Neural crest cell (in vitro differentiated cells): Measurements from ENCODE around the gene LCMT1. TPM values are rescaled to one million over a fixed set of nuclear protein-coding genes. Genes with fewer than 3 reads are reported as not detected.

Experiments
- DNase-seq: peaks from one replicate; pipeline ENCODE4 v3.0.0; 2021; ENCODE audit warnings: low read depth, mixed read lengths, low spot score
- H3K27ac Mint-ChIP-seq: one replicate; pipeline ENCODE4 v1.8.0; 2021; ENCODE audit warnings: mild to moderate bottlenecking, mixed read lengths; ENCODE audit not compliant: unreplicated experiment
- H3K27me3 Mint-ChIP-seq: 2 replicates; pipeline ENCODE4 v1.8.0; 2021; ENCODE audit warnings: low read depth, mild to moderate bottlenecking, mixed read lengths
- H3K36me3 Mint-ChIP-seq: 2 replicates; pipeline ENCODE4 v1.8.0; 2021; ENCODE audit warnings: low read depth, mild to moderate bottlenecking, mixed read lengths
- H3K4me1 Mint-ChIP-seq: 2 replicates; pipeline ENCODE4 v1.8.0; 2021; ENCODE audit warnings: mixed read lengths
- H3K4me3 Mint-ChIP-seq: one replicate; pipeline ENCODE4 v1.8.0; 2021; ENCODE audit warnings: mild to moderate bottlenecking, mixed read lengths
- H3K9me3 Mint-ChIP-seq: 2 replicates; pipeline ENCODE4 v1.8.0; 2021; ENCODE audit warnings: mixed read lengths
- total RNA-seq: library from RNA; stranded (reverse); gene quantifications from 2 replicates; pipeline ENCODE4 v1.2.1, GENCODE V29; 2021
- TF ChIP-seq, protein P1 (sequence below): fragments of 200-600 bp; sonication (generic); conservative IDR thresholded peaks from 2 replicates; pipeline ENCODE4 v1.5.0; 2021; ENCODE audit warnings: antibody characterized with exemption, mild to moderate bottlenecking

LCMT1 gene
- total RNA-seq, 1 donor from 2014 or later, result 52.2 TPM

DNA sequence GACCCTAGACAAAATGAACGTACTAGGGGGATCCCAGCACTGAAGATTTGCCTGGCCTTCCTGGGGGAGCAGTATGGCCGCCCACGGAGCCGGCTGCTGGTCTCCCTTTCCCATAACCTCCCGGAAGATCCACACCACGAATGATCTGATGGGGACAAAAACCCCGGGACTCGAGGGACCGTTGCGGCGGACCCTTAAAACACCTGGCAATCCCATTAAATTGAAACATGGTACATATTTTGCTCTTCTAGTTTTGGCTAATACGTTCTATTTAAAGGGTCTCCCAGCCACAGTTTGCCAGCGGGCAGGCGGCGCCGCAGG, 45.2 kb upstream of the LCMT1 start:
- TF ChIP-seq, protein P1, sequence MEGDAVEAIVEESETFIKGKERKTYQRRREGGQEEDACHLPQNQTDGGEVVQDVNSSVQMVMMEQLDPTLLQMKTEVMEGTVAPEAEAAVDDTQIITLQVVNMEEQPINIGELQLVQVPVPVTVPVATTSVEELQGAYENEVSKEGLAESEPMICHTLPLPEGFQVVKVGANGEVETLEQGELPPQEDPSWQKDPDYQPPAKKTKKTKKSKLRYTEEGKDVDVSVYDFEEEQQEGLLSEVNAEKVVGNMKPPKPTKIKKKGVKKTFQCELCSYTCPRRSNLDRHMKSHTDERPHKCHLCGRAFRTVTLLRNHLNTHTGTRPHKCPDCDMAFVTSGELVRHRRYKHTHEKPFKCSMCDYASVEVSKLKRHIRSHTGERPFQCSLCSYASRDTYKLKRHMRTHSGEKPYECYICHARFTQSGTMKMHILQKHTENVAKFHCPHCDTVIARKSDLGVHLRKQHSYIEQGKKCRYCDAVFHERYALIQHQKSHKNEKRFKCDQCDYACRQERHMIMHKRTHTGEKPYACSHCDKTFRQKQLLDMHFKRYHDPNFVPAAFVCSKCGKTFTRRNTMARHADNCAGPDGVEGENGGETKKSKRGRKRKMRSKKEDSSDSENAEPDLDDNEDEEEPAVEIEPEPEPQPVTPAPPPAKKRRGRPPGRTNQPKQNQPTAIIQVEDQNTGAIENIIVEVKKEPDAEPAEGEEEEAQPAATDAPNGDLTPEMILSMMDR, result no peak
- Mint-ChIP-seq H3K36me3 (no peaks in the 10 kb centered on the region), H3K9me3 (no peaks in the 10 kb centered on the region), H3K4me1 (peaks cover 12% of the 10 kb centered on the region), H3K4me3 (peak overlapping the region; percentile 79), H3K27ac (peak overlapping the region; percentile 93), H3K27me3 (no peaks in the 10 kb centered on the region)
- DNase-seq, result no peak

- Mint-ChIP-seq H3K4me1 (peaks cover 12% of the 10 kb centered on the region), H3K4me3 (peak overlapping the region; percentile 87), H3K27me3 (no peaks in the 10 kb centered on the region), H3K9me3 (no peaks in the 10 kb centered on the region), H3K36me3 (no peaks in the 10 kb centered on the region), H3K27ac (peak overlapping the region; percentile 93)
- DNase-seq, result peak; percentile 73
- TF ChIP-seq, protein P1, result no peak
Observed at GRCh38 chr16:25066747-25067631, 44.6 kb upstream of the LCMT1 start.

- Mint-ChIP-seq H3K27ac (no peak overlapping the region), H3K9me3 (no peaks in the 10 kb centered on the region)
Observed at GRCh38 chr16:25073854-25074253, 37.7 kb upstream of the LCMT1 start.

DNA sequence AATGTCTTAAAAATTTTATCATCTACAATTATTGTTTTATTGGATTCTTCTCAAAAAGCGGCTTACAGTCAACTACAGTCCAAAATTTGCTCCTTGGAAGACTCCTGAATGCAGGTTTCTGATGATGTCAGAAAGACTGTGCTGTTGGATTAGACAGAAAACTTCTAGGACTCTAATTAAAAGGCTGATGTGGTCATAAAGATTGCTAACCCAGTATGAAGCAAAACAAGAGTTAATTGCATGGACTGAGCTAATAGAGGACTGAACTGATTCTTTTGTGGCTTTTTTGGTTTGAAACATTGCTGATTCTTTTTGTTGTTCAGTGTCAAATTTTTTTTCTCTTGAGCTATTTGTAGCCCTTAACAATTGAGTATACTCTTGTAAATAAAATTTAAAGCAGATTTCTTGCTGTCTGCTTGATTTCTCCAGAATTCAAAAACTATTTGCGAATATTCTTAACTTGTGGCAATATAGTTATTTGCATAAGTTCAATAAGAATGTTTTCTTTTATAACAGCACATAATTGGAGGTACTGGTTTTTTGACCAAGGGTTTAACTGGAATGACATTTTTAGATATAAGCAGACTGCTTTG, 33.1 kb upstream of the LCMT1 start:
- Mint-ChIP-seq H3K36me3 (no peaks in the 10 kb centered on the region), H3K9me3 (no peaks in the 10 kb centered on the region), H3K4me1 (peaks cover 4% of the 10 kb centered on the region), H3K27me3 (no peaks in the 10 kb centered on the region), H3K27ac (no peak overlapping the region), H3K4me3 (no peak overlapping the region)
- TF ChIP-seq, protein P1, result no peak
- no peak for DNase-seq

More at GRCh38 chr16:25073854-25074253, 37.7 kb upstream of the LCMT1 start:
- no peak for DNase-seq
- Mint-ChIP-seq H3K36me3 (no peaks in the 10 kb centered on the region), H3K27me3 (no peaks in the 10 kb centered on the region), H3K4me1 (no peaks in the 10 kb centered on the region), H3K4me3 (no peak overlapping the region)
- TF ChIP-seq, protein P1, result no peak

DNA sequence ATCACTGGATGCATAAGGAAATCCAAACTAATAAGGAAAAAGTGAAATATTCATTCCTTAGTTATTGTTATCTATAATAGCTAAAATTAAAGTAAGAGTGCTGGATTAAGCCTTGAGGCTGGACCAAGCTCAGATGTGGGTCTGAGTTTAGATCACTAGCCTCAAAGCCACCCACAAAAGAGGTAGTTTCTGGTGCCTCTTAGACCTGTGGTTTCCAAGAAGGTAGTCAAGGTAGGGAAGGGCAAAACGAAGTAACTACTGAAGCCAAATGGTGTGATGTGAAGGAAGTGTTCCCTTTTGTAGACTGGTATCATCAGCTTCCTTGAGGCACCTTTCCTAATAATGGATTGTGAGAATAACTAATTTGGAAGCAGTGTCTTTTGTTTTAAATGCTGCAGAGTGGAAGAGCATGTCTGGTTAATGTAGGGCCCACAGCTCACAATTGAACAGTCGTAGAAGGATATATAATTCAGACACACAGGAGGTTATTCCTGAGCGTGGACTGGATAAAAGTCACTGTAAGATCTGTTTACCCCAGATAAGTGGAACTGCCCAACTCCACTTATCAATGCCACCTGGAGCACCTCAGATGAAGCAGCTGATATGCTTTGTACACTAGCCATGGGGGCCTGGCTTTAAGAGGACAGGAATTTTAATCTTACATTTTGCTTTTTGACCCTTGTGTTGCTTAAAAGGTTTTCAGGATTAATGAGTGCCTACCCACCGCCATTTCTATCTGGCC, 31.7 kb upstream of the LCMT1 start:
- H3K9me3 Mint-ChIP-seq, result no peaks in the 10 kb centered on the region
- no peak overlapping the region for H3K27ac Mint-ChIP-seq
- no peak for DNase-seq
- TF ChIP-seq, protein P1, result no peak
- no peaks in the 10 kb centered on the region for H3K27me3 Mint-ChIP-seq
- H3K36me3 Mint-ChIP-seq, result no peaks in the 10 kb centered on the region
- no peak overlapping the region for H3K4me3 Mint-ChIP-seq
- H3K4me1 Mint-ChIP-seq, result peaks cover 11% of the 10 kb centered on the region
